Brain microvascular endothelial cell (primary cell): ENCODE measurements around the gene SOX18.

Source experiments
- DNase-seq: peaks from one replicate; pipeline ENCODE4 v3.0.0-alpha.2; 2020
- H3K27ac ChIP-seq: fragments of 250-450 bp; sonication (Bioruptor Pico); 2 replicates; pipeline ENCODE4 v1.5.1; 2020; ENCODE audit warnings: mild to moderate bottlenecking, moderate library complexity
- H3K27me3 ChIP-seq: fragments of 250-450 bp; sonication (Bioruptor Pico); replicated peaks from 2 replicates; pipeline ENCODE4 v1.5.1; 2020; ENCODE audit warnings: mild to moderate bottlenecking
- H3K36me3 ChIP-seq: fragments of 250-450 bp; sonication (Bioruptor Pico); replicated peaks from 2 replicates; pipeline ENCODE4 v1.5.1; 2020; ENCODE audit warnings: mild to moderate bottlenecking
- H3K4me3 ChIP-seq: 2 replicates; pipeline ENCODE4 v1.5.1; 2011; ENCODE audit warnings: low read depth, mild to moderate bottlenecking, control low read depth, low read length, moderate library complexity
- CTCF ChIP-seq: IDR thresholded peaks from 2 replicates; pipeline ENCODE4 v1.5.1; 2011; ENCODE audit warnings: low read depth, mild to moderate bottlenecking, moderate library complexity, low read length, control low read depth, inconsistent platforms; ENCODE audit errors: missing control alignments
- in situ Hi-C: cut with HindIII; loops from 2 replicates; pipeline ENCODE4 v1.10.0; 2017; ENCODE audit warnings: low sequenced_read_pairs, low pct_ligation_motif_present

SOX18 gene

GRCh38 chr20:64055893-64056638 lies 6.6 kb upstream of the SOX18 start:
- Histone ChIP-seq H3K27me3 (no peaks in the 10 kb centered on the region), H3K27ac (no peak overlapping the region), H3K36me3 (no peaks in the 10 kb centered on the region), H3K4me3 (no peak overlapping the region)
- TF ChIP-seq CTCF = no peak
- peak; percentile 17 for DNase-seq
- in situ Hi-C loops = no loop called here

GRCh38 chr20:64055396-64055892 lies 6.0 kb upstream of the SOX18 start:
- H3K36me3 ChIP-seq = no peaks in the 10 kb centered on the region
- no peaks in the 10 kb centered on the region for H3K27me3 ChIP-seq
- DNase-seq = no peak
- H3K27ac ChIP-seq = no peak overlapping the region
- no peak for TF ChIP-seq CTCF
- H3K4me3 ChIP-seq = no peak overlapping the region
- in situ Hi-C loops = no loop called here

- peaks cover 2% of the 10 kb centered on the region for H3K27me3 ChIP-seq
- no peak overlapping the region for H3K27ac ChIP-seq
- H3K4me3 ChIP-seq = no peak overlapping the region
- no peaks in the 10 kb centered on the region for H3K36me3 ChIP-seq
- DNase-seq = no peak
- in situ Hi-C loops = no loop called here
- TF ChIP-seq CTCF = peak; percentile 54
Measured at GRCh38 chr20:64053841-64054661, 4.6 kb upstream of the SOX18 start.

GRCh38 chr20:64052987-64053840 lies 3.8 kb upstream of the SOX18 start:
- Histone ChIP-seq H3K27me3 (peaks cover 7% of the 10 kb centered on the region), H3K36me3 (no peaks in the 10 kb centered on the region), H3K27ac (no peak overlapping the region), H3K4me3 (no peak overlapping the region)
- in situ Hi-C loops = no loop called here
- TF ChIP-seq CTCF = no peak
- DNase-seq = no peak

- in situ Hi-C loops = no loop called here
- no peak overlapping the region for H3K27ac ChIP-seq
- peaks cover 13% of the 10 kb centered on the region for H3K27me3 ChIP-seq
- no peaks in the 10 kb centered on the region for H3K36me3 ChIP-seq
- H3K4me3 ChIP-seq = no peak overlapping the region
- no peak for TF ChIP-seq CTCF
- no peak for DNase-seq
Measured at GRCh38 chr20:64052326-64052722, 2.9 kb upstream of the SOX18 start.
